KMS-11 (cell line): ENCODE results near the gene CCDC117.
"Not testable (repeated sequence)": the region's sequence is repeated elsewhere in the genome, so short reads cannot be mapped to it uniquely, and the experiment has no call there.

Source experiments
- H2AFZ ChIP-seq: fragments of 200-600 bp; sonication (generic); 2 replicates; pipeline ENCODE4 v1.6.1; 2016; ENCODE audit warnings: antibody characterized with exemption, mixed run types, low read depth
- H3K27ac ChIP-seq: fragments of 200-600 bp; sonication (generic); 2 replicates; pipeline ENCODE4 v1.6.1; 2016; ENCODE audit warnings: mild to moderate bottlenecking, mixed run types
- H3K27me3 ChIP-seq: fragments of 200-600 bp; sonication (generic); 2 replicates; pipeline ENCODE4 v1.6.1; 2017; ENCODE audit warnings: mild to moderate bottlenecking, low read depth, mixed run types, moderate library complexity; ENCODE audit not compliant: insufficient read depth
- H3K36me3 ChIP-seq: fragments of 200-600 bp; sonication (generic); 2 replicates; pipeline ENCODE4 v1.6.1; 2017; ENCODE audit warnings: mild to moderate bottlenecking, mixed run types; ENCODE audit not compliant: insufficient read depth
- H3K4me1 ChIP-seq: fragments of 200-600 bp; sonication (generic); 2 replicates; pipeline ENCODE4 v1.6.1; 2016; ENCODE audit warnings: mild to moderate bottlenecking, low read depth, mixed run types; ENCODE audit not compliant: poor library complexity, severe bottlenecking
- H3K4me2 ChIP-seq: fragments of 200-600 bp; sonication (generic); 2 replicates; pipeline ENCODE4 v1.7.0; 2016; ENCODE audit warnings: mild to moderate bottlenecking, mixed run types
- H3K4me3 ChIP-seq: fragments of 200-600 bp; sonication (generic); IDR thresholded peaks from 2 replicates; pipeline ENCODE4 v1.6.1; 2017; ENCODE audit warnings: low read depth, low read length, mixed read lengths; ENCODE audit not compliant: insufficient read depth
- H3K79me2 ChIP-seq: fragments of 200-600 bp; sonication (generic); 2 replicates; pipeline ENCODE4 v1.6.1; 2016; ENCODE audit warnings: low read depth, mixed run types; ENCODE audit not compliant: insufficient read depth
- H3K9ac ChIP-seq: fragments of 200-600 bp; sonication (generic); 2 replicates; pipeline ENCODE4 v1.6.1; 2016; ENCODE audit warnings: mild to moderate bottlenecking, mixed run types
- H4K20me1 ChIP-seq: fragments of 200-600 bp; sonication (generic); 2 replicates; pipeline ENCODE4 v1.6.1; 2016; ENCODE audit warnings: mild to moderate bottlenecking, mixed run types; ENCODE audit not compliant: insufficient read depth
- CTCF ChIP-seq: fragments of 200-600 bp; sonication (generic); conservative IDR thresholded peaks from 2 replicates; pipeline ENCODE4 v1.6.1; 2017; ENCODE audit warnings: low read depth, mild to moderate bottlenecking, antibody characterized with exemption, low read length, moderate library complexity, mixed read lengths

Gene CCDC117

GRCh38 chr22:28822930-28823551, 50.5 kb downstream of the CCDC117 start:
- Histone ChIP-seq H3K36me3 (no peaks in the 10 kb centered on the region), H3K4me2 (peak overlapping the region; percentile 96), H3K4me1 (peaks cover 98% of the 10 kb centered on the region), H3K27ac (peak overlapping the region; percentile 95), H3K27me3 (no peaks in the 10 kb centered on the region), H4K20me1 (no peaks in the 10 kb centered on the region), H2AFZ (no peak overlapping the region), H3K9ac (peak overlapping the region; percentile 58), H3K79me2 (peaks cover 3% of the 10 kb centered on the region; the same call in 1 of the 2 replicates), H3K4me3 (no peak overlapping the region)
- TF ChIP-seq CTCF, result no peak

- not testable (repeated sequence) for H3K27me3 ChIP-seq, H2AFZ ChIP-seq, H3K79me2 ChIP-seq, H3K4me3 ChIP-seq, H3K36me3 ChIP-seq, H4K20me1 ChIP-seq
- Histone ChIP-seq H3K9ac (peak overlapping the region; percentile 58), H3K4me2 (peak overlapping the region; percentile 95), H3K27ac (peak overlapping the region; percentile 95), H3K4me1 (peaks cover 96% of the 10 kb centered on the region)
Observed at GRCh38 chr22:28824455-28824854, 52.0 kb downstream of the CCDC117 start.

DNA sequence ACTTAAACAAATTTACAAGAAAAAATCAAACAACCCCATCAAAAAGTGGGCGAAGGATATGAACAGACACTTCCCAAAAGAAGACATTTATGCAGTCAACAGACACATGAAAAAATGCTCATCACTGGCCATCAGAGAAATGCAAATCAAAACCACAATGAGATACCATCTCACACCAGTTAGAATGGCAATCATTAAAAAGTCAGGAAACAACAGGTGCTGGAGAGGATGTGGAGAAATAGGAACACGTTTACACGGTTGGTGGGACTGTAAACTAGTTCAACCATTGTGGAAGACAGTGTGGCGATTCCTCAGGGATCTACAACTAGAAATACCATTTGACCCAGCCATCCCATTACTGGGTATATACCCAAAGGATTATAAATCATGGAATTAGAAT, 53.9 kb downstream of the CCDC117 start:
- not testable (repeated sequence) for H3K36me3 ChIP-seq, H2AFZ ChIP-seq, H3K9ac ChIP-seq, H4K20me1 ChIP-seq, H3K79me2 ChIP-seq, H3K27ac ChIP-seq, H3K4me3 ChIP-seq, H3K27me3 ChIP-seq, H3K4me2 ChIP-seq
- H3K4me1 ChIP-seq, result peaks cover 80% of the 10 kb centered on the region

DNA sequence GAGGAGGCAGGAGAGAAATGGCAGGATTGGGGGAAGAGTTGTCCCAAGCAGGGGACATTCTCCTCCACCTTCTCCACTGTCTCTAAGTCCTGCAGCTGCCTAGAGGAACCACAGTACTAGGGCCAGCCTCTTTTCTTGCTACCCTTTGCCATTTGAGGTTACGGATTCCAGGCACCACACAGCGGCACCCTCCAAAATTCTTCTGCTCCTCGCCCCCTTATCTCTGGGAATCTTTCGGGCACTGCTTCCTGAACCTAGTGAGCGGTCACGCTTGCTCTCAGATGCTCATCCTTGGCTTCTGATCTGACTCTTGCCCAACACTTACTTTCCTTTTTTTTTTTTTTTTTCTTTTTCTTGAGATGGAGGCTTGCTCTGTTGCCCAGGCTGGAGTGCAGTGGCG, 54.4 kb downstream of the CCDC117 start:
- no peak overlapping the region; the same call in 1 of the 2 replicates for H3K4me2 ChIP-seq
- H3K9ac ChIP-seq, result no peak overlapping the region
- no peaks in the 10 kb centered on the region for H3K27me3 ChIP-seq
- H3K4me3 ChIP-seq, result no peak overlapping the region
- no peaks in the 10 kb centered on the region for H4K20me1 ChIP-seq
- no peak overlapping the region for H3K27ac ChIP-seq
- H3K4me1 ChIP-seq, result peaks cover 75% of the 10 kb centered on the region
- no peak for TF ChIP-seq CTCF
- H3K79me2 ChIP-seq, result no peaks in the 10 kb centered on the region; the same call in 1 of the 2 replicates
- no peak overlapping the region for H2AFZ ChIP-seq
- H3K36me3 ChIP-seq, result no peaks in the 10 kb centered on the region

- Histone ChIP-seq H3K27ac (no peak overlapping the region), H3K4me2 (peak overlapping the region; percentile 36; the same call in 1 of the 2 replicates), H2AFZ (no peak overlapping the region), H3K9ac (no peak overlapping the region), H3K4me1 (peaks cover 56% of the 10 kb centered on the region), H3K79me2 (no peaks in the 10 kb centered on the region), H4K20me1 (no peaks in the 10 kb centered on the region), H3K4me3 (no peak overlapping the region), H3K36me3 (no peaks in the 10 kb centered on the region), H3K27me3 (no peaks in the 10 kb centered on the region)
- TF ChIP-seq CTCF, result peak; percentile 96
Observed at GRCh38 chr22:28829358-28830181, 57.1 kb downstream of the CCDC117 start.
